Astrocyte (in vitro differentiated cells and primary cell): Measurements from ENCODE around the gene RAD51B. TPM values are rescaled to one million over a fixed set of nuclear protein-coding genes. Genes with fewer than 3 reads are reported as not detected.

Experiments
- DNase-seq: peaks from one replicate; pipeline ENCODE4 v3.0.0-alpha.2; 2010; ENCODE audit warnings: low read depth
- FAIRE-seq: peaks from 2 replicates; lab custom pipeline; 2011; peaks lifted over from hg19 to GRCh38; lab: Jason Lieb, UNC
- H2AFZ ChIP-seq: 2 replicates; pipeline ENCODE4 v1.6.0; 2012; ENCODE audit warnings: low read depth, low read length, inconsistent platforms
- H3K27ac ChIP-seq: 2 replicates; pipeline ENCODE4 v1.5.1; 2011; ENCODE audit warnings: low read depth, low read length, inconsistent platforms
- H3K27me3 ChIP-seq: 2 replicates; pipeline ENCODE4 v1.6.0; 2011; ENCODE audit warnings: low read length, inconsistent platforms; ENCODE audit not compliant: insufficient read depth
- H3K36me3 ChIP-seq: 2 replicates; pipeline ENCODE4 v1.5.1; 2011; ENCODE audit warnings: low read length, inconsistent platforms; ENCODE audit not compliant: insufficient read depth
- H3K4me1 ChIP-seq: 2 replicates; pipeline ENCODE4 v1.5.1; 2011; ENCODE audit warnings: low read length, inconsistent platforms; ENCODE audit not compliant: insufficient read depth
- H3K4me2 ChIP-seq: 2 replicates; pipeline ENCODE4 v1.6.0; 2012; ENCODE audit warnings: low read length, inconsistent platforms
- H3K4me3 ChIP-seq: 2 replicates; pipeline ENCODE4 v1.5.1; 2011; ENCODE audit warnings: low read depth, mild to moderate bottlenecking, low read length, inconsistent platforms; ENCODE audit not compliant: insufficient read depth
- H3K79me2 ChIP-seq: 2 replicates; pipeline ENCODE4 v1.6.0; 2012; ENCODE audit warnings: mild to moderate bottlenecking, low read length, inconsistent platforms; ENCODE audit not compliant: insufficient read depth
- H3K9ac ChIP-seq: 2 replicates; pipeline ENCODE4 v1.6.0; 2012; ENCODE audit warnings: mild to moderate bottlenecking, low read length, inconsistent platforms
- H3K9me3 ChIP-seq: 2 replicates; pipeline ENCODE4 v1.5.1; 2012; ENCODE audit warnings: low read depth, mild to moderate bottlenecking, low read length, inconsistent platforms; ENCODE audit not compliant: insufficient read depth
- H4K20me1 ChIP-seq: 2 replicates; pipeline ENCODE4 v1.6.0; 2012; ENCODE audit warnings: low read length, inconsistent platforms; ENCODE audit not compliant: insufficient read depth
- H3K27ac Mint-ChIP-seq: one replicate; pipeline ENCODE4 v1.8.0; 2021; ENCODE audit warnings: mild to moderate bottlenecking, mixed read lengths; ENCODE audit not compliant: unreplicated experiment
- H3K27me3 Mint-ChIP-seq: one replicate; pipeline ENCODE4 v1.8.0; 2021; ENCODE audit warnings: low read depth, mixed read lengths; ENCODE audit not compliant: unreplicated experiment
- H3K36me3 Mint-ChIP-seq: one replicate; pipeline ENCODE4 v1.8.0; 2021; ENCODE audit warnings: low read depth, mixed read lengths; ENCODE audit not compliant: unreplicated experiment
- H3K4me1 Mint-ChIP-seq: one replicate; pipeline ENCODE4 v1.8.0; 2021; ENCODE audit warnings: low read depth, mixed read lengths; ENCODE audit not compliant: unreplicated experiment
- H3K4me3 Mint-ChIP-seq: one replicate; pipeline ENCODE4 v1.8.0; 2021; ENCODE audit warnings: mild to moderate bottlenecking, moderate library complexity, mixed read lengths; ENCODE audit not compliant: unreplicated experiment
- H3K9me3 Mint-ChIP-seq: one replicate; pipeline ENCODE4 v1.8.0; 2021; ENCODE audit warnings: mild to moderate bottlenecking, mixed read lengths; ENCODE audit not compliant: unreplicated experiment
- CTCF ChIP-seq: IDR thresholded peaks from 2 replicates; pipeline ENCODE4 v1.5.1; 2011; ENCODE audit warnings: low read depth, mild to moderate bottlenecking, inconsistent platforms, low read length, moderate library complexity; ENCODE audit not compliant: insufficient read depth
- EZH2 ChIP-seq: IDR thresholded peaks from 2 replicates; pipeline ENCODE4 v1.6.1; 2012; ENCODE audit warnings: mild to moderate bottlenecking, low read length, inconsistent platforms; ENCODE audit not compliant: insufficient read depth
- total RNA-seq: library from RNA; stranded (reverse); gene quantifications from 2 replicates; pipeline ENCODE4 v1.2.1, GENCODE V29; 2021

The RAD51B gene
- total RNA-seq, 1 donor from 2014 or later: 10.8 TPM

- Mint-ChIP-seq H3K27me3 (no peaks in the 10 kb centered on the region), H3K4me3 (no peak overlapping the region), H3K36me3 (no peaks in the 10 kb centered on the region), H3K27ac (no peak overlapping the region), H3K9me3 (no peaks in the 10 kb centered on the region), H3K4me1 (peaks cover 11% of the 10 kb centered on the region)
- Histone ChIP-seq H3K27ac (no peak overlapping the region), H3K4me2 (no peak overlapping the region), H2AFZ (no peak overlapping the region), H3K79me2 (no peaks in the 10 kb centered on the region), H3K36me3 (no peaks in the 10 kb centered on the region), H3K27me3 (no peaks in the 10 kb centered on the region), H3K4me3 (no peak overlapping the region), H3K9ac (no peak overlapping the region), H3K9me3 (no peaks in the 10 kb centered on the region), H3K4me1 (peaks cover 16% of the 10 kb centered on the region), H4K20me1 (no peaks in the 10 kb centered on the region)
- TF ChIP-seq EZH2 (no peak), CTCF (no peak)
- no peak for FAIRE-seq
- no peak for DNase-seq
Observed at GRCh38 chr14:68384881-68385280, 565.3 kb downstream of the RAD51B start.

GRCh38 chr14:68386446-68386845 is 566.9 kb downstream of the RAD51B start:
- TF ChIP-seq CTCF (no peak), EZH2 (no peak)
- no peak for FAIRE-seq
- no peaks in the 10 kb centered on the region for H3K79me2 ChIP-seq
- no peak overlapping the region for H3K4me3 Mint-ChIP-seq
- peaks cover 7% of the 10 kb centered on the region for H3K4me1 ChIP-seq
- H3K4me3 ChIP-seq: no peak overlapping the region
- no peak overlapping the region for H3K27ac Mint-ChIP-seq
- peaks cover 2% of the 10 kb centered on the region for H3K4me1 Mint-ChIP-seq
- no peak overlapping the region for H3K27ac ChIP-seq
- no peaks in the 10 kb centered on the region for H3K27me3 Mint-ChIP-seq
- H3K36me3 Mint-ChIP-seq: no peaks in the 10 kb centered on the region
- H4K20me1 ChIP-seq: no peaks in the 10 kb centered on the region
- H3K9me3 ChIP-seq: no peaks in the 10 kb centered on the region
- H3K4me2 ChIP-seq: no peak overlapping the region
- H2AFZ ChIP-seq: no peak overlapping the region
- no peak overlapping the region for H3K9ac ChIP-seq
- DNase-seq: no peak
- no peaks in the 10 kb centered on the region for H3K9me3 Mint-ChIP-seq
- H3K27me3 ChIP-seq: no peaks in the 10 kb centered on the region
- no peaks in the 10 kb centered on the region for H3K36me3 ChIP-seq

GRCh38 chr14:68386950-68387779 is 567.6 kb downstream of the RAD51B start:
- TF ChIP-seq CTCF (no peak), EZH2 (no peak)
- no peak overlapping the region for H3K4me3 Mint-ChIP-seq

More at GRCh38 chr14:68386950-68387779, 567.6 kb downstream of the RAD51B start:
- Histone ChIP-seq H3K4me1 (peaks cover 13% of the 10 kb centered on the region), H3K9me3 (no peaks in the 10 kb centered on the region), H3K36me3 (no peaks in the 10 kb centered on the region), H3K4me3 (no peak overlapping the region), H3K79me2 (no peaks in the 10 kb centered on the region), H3K4me2 (no peak overlapping the region), H4K20me1 (no peaks in the 10 kb centered on the region), H2AFZ (no peak overlapping the region), H3K27ac (no peak overlapping the region), H3K27me3 (no peaks in the 10 kb centered on the region), H3K9ac (no peak overlapping the region)
- no peaks in the 10 kb centered on the region for H3K4me1 Mint-ChIP-seq
- H3K9me3 Mint-ChIP-seq: no peaks in the 10 kb centered on the region
- no peaks in the 10 kb centered on the region for H3K27me3 Mint-ChIP-seq
- DNase-seq (peak; percentile 76), FAIRE-seq (no peak)
- H3K36me3 Mint-ChIP-seq: no peaks in the 10 kb centered on the region
- H3K27ac Mint-ChIP-seq: no peak overlapping the region
